Stimulated activated CD4-positive, alpha-beta T cell treated with anti-CD3 and anti-CD28 coated beads, TNF-alpha, amount 100 ng/mL, for 4 hours (primary cell): ENCODE measurements around the gene ZNF765.
"Not testable (repeated sequence)": the region's sequence is repeated elsewhere in the genome, so short reads cannot be mapped to it uniquely, and the experiment has no call there.

ENCODE experiments used
- DNase-seq, 3 experiments: peaks; one replicate each; pipeline ENCODE4 v3.0.0-alpha.2; 2020; ENCODE audit warnings: low read depth in 3 of 3

Gene ZNF765

DNA sequence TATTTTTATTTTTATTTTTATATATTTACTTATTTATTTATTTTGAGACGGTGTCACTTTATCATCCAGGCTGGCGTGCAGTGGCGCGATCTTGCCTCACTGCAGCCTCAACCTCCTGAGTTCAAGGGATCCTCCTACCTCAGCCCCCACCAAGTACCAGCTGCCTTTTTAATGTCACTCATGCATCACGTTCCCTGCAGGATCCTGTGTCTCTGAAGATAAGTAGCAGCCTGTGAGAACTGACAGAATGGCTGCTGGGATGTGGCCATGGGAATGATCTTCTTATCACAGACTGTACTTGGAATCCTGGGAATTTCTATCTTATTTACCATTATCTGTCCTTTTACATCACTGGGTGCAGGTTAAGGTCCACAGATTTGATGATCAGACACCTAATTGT lies 27.6 kb downstream of the ZNF765 start:
- no peak for DNase-seq

DNA sequence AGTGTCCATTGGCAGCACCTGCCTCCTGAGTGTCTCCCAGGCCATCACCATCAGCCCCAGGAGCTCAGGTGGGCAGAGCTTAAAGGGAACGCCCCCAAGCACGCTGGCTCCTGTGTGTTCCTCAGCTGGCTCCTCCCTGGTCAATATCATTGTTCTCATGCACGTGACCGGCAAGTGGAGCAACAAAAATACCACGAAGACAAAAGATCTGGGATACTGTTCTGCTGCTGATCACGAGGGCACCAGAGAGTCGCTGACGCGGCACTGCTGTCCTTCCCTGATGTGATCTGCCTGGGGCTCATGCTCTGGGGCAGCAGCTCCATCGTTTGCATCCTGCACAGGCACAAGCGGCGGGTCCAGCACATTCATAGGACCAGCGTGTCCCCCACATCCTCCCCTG lies 28.1 kb downstream of the ZNF765 start:
- not testable (repeated sequence) for DNase-seq

DNA sequence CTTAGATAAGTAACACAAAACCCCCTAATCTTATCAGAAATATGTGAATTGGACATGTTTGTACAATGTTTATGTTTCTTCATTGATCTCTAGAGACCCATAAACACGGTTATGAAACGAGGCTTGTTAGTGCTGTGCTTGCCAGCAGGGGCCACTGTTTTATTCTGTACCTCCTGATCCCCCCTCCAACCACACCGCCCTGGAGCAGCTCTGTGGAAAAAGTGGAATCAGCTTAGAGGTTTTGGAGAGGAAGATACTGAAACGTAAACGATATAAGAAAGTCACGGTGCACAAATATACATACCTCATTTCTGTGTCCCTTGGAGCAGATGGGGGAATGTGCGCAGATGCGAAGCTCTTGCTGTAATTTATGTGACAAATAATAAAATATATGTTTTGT lies 28.7 kb downstream of the ZNF765 start:
- DNase-seq: not testable (repeated sequence)

DNA sequence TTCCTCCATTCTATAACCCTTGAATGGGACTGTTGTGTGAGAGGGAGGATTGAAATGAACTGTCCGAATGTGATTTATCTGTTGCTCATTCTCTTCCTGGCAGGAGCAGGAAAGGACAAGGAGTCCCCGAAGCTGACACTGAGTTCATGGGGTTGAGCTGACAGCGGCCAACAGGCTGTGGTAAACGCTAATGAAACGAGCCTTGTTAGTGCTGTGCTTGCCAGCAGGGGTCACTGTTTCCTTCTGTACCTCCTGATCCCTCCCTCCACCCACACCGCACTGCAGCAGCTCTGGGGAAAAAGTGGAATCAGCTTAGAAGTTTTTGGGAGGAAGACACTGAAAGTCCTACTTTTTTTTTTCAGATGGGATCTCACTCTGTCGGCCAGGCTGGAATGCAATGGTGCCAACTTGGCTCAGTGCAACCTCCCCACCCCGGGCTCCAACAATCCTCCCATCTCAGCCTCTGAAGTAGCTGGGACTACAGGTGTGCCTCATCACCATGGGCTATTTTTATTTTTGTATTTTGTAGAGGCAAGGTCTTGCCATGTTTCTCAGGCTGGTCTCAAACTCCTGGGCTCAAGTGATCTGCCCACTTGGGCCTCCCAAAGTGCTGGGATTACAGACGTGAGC lies 30.1 kb downstream of the ZNF765 start:
- peak; percentile 37 to 48 (median 39) for DNase-seq

DNA sequence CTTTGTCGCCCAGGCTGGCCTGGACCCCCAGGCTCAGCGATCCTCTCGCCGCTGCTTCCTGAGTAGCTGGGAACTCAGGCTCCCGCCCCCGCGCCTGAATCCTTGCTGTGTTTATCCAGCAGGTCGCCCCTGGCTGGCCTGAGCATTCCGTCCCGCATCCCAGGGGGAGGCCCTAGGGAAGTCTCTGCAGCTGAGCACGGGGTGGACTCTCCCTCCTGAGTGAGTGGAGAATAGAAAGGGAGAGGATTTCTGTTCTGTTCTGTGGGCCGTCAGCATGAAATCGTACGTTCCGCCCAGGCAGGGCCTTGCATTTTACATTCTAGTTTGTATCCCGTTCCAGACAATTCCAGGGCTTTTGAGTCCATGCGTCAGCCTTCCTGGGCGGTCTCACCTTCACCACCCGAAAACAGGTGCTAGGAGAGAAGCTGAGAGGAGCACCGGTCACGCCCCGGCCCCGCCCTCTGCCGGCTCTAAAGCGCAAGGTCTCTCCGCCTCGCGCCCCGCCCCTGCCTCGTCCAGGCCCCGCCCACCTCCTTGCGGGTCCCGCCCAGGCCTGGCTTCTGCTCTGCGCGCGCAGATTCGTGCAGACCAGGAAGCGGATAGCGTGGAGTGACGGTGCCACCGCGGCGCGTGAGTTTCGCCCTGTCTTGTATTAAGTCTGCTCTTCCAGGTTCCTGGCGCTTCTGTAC lies 36.6 kb downstream of the ZNF765 start, which contains the start of gene ZNF761:
ZNF761 (plus strand) TSS at position 586 of the 689 bp plus-strand sequence. CDS start 15,285 bp downstream, outside the sequence.
- peak; percentile 95 to 97 (median 96) for DNase-seq

DNA sequence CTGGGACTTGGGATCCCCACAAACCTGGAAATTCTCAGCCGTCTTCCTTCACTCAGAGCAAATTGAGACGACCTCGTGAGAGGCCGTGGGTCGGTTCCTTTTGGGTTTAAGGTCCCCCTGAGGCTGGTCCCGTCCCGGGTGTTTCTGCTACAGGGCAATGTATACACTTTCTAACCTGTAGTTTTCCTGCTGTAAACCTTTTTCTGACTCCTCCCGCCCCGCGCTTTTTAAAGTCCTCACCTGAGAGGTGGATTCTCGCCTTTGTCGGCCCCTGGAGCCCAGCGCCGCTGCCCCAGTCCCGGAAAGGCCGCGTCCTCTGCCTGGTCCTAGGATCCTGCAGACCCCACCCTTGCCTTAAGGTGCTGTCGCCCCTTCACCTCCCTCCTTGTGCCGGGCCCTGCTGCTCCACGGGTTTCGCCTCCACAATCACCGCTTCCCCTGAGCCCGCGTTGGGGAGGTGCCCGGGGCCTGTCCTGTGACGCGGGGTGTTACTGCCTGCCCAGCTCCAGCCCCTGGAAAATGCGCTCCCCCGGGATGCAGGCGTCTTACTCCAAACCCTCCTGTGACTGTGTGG lies 37.2 kb downstream of the ZNF765 start:
- peak in 1 of 3 experiments; percentile 14 for DNase-seq

DNA sequence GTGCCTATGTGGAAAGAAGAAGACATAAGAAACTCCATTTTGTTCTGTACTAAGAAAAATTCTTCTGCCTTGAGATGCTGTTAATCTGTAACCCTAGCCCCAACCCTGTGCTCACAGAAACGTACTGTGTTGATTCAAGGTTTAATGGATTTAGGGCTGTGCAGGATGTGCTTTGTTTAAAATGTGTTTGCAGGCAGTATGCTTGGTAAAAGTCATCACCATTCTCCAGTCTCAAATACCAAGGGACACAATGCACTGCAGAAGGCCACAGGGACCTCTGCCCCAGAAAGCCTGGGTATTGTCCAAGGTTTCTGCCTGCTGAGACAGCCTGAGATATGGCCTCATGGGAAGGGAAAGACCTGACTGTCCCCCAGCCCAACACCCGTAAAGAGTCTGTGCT lies 48.9 kb downstream of the ZNF765 start:
- DNase-seq: not testable (repeated sequence)

DNA sequence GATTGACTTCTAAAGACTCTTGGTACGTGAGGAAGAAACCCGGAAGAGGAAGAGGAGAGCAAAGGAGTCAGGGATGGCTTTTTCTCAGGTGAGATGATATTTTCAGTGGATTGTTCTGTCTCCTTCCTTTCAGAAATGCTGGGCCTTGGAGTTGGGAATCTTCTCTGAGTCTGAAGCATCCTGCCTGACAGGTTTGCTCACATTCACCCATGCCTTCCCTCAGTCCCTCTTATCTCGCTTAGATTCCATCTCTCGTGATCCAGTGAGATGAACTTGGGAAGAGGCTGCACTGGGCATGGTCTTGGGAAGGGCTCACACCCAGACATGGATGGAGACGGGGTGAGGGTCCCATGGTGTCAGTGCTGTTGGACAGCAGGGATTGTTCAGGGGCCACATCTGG lies 52.2 kb downstream of the ZNF765 start:
- not testable (repeated sequence) for DNase-seq

DNA sequence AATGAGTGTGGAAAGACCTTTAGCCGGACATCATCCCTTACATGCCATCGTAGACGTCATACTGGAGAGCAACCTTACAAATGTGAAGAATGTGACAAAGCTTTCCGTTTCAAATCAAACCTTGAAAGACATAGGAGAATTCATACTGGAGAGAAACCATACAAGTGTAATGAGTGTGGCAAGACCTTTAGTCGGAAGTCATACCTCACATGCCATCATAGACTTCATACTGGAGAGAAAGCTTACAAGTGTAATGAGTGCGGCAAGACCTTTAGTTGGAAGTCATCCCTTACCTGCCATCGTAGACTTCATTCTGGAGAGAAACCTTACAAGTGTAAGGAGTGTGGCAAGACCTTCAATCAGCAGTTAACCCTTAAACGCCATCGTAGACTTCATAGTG lies 60.9 kb downstream of the ZNF765 start:
- DNase-seq: no peak

DNA sequence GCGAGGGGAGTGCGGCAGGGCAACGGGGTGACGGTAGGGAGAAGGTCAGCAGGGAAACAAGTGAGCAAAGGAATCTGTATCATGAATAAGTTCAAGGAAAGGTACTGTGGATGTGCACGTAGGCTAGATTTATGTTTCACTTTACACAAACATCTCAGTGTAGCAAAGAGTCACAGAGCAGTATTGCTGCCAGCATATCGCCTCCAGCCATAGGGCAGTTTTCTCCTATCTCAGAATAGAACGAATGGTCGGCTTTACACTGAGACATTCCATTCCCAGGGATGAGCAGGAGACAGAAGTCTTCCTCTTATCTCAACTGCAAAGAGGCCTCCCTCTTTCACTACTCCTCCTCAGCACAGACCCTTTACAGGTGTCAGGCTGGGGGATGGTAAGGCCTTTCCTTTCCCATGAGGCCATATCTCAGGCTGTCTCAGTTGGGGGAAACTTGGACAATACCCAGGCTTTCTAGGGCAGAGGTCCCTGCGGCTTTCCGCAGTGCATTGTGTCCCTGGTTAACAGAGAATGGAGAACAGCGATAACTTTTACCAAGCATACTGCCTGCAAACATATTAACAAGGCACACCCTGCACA lies 65.3 kb downstream of the ZNF765 start:
- DNase-seq: not testable (repeated sequence)

DNA sequence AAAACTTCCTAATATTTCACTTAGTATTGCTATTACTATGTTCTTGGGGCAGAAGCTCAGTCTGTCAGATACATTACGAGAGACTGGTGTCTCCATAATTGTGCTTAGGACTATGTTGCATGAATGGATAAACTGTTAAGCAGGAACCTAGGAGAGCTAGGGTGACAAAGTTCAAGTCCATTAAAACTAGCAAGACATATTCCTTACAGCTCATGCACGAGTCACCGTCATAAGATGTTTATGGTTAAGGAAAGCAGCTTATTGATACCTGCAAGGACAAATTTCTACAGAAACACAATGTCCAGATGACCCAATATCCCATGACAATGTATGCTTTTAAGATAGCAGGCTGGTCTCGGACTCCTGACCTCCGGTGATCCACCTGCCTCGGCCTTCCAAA lies 66.9 kb downstream of the ZNF765 start:
- no peak for DNase-seq

DNA sequence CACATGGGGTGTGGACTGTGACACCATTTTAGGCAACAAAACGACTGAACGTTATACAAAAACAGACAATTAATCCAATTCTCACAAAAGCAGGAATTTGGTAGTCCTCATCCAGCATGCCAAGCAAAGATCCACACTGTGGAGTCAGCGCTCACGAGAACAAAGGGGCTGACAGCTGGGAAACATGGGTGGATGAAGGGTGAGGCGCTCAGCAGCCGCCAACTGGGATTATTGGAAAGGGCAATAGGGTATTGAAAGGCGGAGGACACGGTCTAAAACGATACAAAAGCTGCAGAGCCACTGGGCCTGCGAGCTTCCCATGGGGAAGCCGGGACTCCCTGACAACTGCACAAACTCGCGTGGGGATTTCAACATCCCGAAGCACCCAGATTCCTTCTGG lies 67.9 kb downstream of the ZNF765 start:
- DNase-seq: no peak

DNA sequence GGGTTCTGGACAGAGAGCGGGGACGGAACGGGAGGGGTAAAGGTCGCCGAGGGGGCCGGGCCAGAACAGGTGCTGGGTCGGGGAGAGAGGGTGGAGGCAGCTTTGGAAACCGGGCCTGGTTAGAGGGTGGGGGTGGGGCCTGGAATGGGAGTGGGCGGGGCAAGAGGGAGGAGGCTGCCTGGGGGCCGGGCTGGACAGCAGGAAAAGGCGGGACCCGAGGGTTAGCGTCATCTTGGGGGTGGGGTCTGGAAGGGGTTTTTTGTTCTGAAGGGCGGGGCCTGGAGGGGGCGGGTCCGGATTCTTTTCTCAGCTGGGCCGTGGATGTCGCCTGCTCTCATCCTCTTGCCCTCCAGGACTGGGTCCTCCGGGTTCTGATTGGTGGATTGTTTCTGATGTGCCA lies 68.3 kb downstream of the ZNF765 start:
- no peak for DNase-seq

DNA sequence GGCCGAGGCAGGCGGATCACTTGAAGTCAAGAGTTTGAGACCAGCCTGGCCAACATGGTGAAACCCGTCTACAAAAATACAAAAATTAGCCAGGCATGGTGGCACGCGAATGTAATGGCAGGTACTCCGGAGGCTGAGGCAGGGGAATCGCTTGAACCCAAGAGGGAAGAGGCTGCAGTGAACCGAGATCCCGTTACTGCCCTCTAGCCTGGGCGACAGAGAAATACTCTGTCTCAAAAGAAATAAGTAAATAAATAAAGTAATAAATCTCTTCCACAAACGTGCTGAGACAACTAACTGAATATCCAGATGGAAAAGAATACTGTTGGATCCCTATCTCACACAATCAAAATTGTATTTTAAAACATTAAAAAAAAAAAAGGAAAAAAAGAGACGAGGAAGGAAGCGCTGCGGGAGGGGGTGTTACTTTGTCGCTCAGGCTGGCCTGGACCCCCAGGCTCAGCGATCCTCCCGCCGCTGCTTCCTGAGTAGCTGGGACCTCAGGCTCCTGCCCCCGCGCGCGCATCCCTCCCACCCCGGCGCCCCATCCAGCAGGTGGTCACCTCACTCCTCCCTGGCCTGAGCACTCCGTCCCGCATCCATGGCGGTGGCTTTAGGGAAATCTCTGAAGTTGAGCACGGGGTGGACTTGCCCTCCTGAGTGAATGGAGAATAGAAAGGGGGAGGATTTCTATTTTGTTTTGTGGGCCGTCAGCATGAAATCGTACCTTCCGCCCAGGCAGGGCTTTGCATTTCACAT lies 72.0 kb downstream of the ZNF765 start:
- no peak for DNase-seq

DNA sequence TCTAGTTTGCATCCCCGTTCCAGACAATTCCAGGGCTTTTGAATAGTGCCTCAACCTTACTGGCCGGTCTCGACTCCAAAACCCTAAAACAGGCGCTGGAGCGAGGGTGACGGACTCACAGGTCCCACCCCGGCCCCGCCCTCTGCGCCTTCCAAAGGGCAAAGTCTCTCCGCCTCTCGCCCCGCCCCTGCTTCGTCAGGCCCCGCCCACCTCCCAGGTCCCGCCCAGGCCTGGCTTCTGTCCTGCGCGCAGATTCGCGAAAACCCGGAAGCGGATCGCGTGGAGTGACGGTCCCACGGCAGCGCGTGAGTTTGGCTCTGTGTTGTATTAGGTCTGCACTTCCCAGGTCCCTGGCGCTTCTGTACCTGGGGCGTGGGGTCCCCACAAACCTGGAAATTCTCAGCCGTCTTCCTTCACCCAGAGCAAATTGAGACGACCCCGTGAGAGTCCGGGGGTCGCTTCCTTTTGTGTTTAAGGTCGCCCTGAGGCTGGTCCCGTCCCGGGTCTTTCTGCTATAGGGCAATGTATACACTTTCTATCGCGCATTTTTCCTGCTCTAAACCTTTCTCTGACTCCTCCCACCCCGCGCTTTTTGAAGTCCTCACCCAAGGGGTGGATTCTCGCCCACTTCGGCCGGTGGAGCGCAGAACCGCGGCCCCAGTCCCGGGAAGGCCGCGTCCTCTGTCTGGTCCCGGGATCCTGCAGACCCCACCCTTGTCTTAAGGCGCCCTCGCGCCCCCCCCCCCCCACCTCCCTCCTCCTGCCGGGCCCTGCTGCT lies 72.7 kb downstream of the ZNF765 start, which contains the start of gene ZNF813:
ZNF813 (plus strand) TSS at position 249 of the 778 bp plus-strand sequence. CDS start 16,090 bp downstream, outside the sequence.
- DNase-seq: peak; percentile 95 to 97 (median 97)

DNA sequence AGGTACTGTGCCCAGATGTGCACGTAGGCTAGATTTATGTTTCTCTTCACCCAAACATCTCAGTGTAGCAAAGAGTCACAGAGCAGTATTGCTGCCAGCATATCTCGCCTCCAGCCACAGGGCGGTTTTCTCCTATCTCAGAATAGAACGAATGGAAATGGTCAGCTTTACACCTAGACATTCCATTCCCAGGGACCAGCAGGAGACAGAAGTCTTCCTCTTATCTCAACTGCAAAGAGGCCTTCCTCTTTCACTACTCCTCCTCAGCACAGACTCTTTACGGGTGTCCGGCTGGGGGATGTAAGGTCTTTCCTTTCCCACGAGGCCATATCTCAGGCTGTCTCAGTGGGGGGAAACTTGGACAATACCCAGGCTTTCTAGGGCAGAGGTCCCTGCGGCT lies 73.7 kb downstream of the ZNF765 start:
- not testable (repeated sequence) for DNase-seq

DNA sequence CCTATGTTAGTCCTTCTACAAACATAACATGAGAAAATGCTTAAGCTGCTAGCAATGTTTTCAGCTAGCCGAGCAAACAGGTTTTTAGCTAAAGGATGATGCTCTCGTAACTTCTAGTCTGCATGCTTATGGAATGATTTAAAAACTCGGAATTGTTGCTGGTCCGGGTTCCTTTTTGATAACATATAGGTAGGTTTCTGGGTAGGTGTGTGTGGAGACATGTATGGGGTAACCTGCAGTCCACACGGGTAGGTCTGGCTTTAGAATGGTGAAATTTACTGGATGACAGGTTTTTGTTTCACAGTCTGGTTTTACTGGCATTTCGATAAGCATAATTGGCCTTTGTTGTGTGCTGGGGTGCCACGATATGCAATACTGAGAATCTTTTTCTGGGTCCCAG lies 77.0 kb downstream of the ZNF765 start:
- no peak for DNase-seq

DNA sequence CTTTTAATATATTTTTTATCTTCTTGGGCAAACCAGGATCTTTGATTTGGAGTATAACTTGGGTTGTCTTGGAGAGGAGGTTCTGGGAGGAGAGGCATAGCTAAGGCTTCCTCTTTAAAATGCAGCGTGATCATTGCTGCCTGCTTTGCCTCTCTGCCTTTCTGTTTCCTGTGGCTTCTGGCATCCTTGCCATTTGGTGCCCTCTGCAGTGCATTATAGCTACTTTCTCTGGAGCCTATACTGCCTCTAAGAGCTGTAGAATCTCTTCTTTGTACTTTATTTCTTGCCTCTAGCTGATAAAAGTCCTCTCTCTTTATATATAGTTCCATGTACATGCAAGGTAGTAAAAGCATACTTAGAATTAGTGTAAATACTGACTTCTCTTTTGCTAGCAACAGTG lies 79.9 kb downstream of the ZNF765 start:
- not testable (repeated sequence) for DNase-seq

DNA sequence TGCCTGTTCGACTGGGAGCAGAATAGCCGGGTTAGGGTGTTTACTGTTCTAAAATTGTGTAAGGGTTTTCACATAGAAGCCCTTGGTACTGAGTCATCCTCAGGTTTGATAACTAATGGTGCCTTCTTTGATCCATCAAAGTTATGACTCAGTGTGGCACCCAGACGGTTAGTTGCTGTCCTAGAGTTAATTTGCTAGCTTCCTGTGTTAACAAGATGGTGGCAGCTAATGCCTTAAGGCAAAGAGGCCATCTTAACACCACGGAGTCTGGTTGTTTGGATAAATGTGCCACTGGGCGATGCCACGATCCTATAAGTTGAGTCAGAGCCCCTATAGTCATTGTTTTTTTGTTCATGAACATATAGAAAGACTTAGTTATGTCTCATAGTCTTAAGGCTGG lies 80.5 kb downstream of the ZNF765 start:
- DNase-seq: not testable (repeated sequence)
